ENCODE data around the gene DNAAF5. TPM values are rescaled to one million over a fixed set of nuclear protein-coding genes. Genes with fewer than 3 reads are reported as not detected.

The DNAAF5 gene
- polyA plus RNA-seq, 1 of the 3 experiments (the other 2 are of a cell fraction) = 58.5 TPM

DNA sequence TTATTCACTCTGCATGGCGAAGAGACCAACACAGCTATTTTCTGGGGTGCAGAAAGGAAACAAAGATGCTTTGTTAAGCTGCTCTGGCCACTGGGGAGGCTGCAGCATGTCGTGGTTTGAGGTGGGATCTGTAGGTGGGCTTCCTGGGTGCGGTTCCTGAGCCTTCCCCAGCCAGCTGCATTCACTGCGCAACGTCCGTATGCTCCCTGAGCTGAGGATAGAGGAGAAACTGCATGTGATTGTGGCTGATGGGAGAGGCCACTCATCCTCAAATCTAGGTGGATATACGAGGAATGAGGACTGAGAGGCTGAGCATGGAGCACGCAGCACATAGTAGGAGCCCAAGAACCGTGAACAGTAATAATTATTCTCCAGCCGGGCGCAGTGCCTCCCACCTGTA is 9.9 kb upstream of the DNAAF5 start:
- no peaks in the 10 kb centered on the region for H4K20me1 ChIP-seq (ENCODE audit: insufficient read depth)
- CTCF ChIA-PET = interaction anchor here (2.3 kb wide), 1 partner anchor 10 kb away, joined by 5 read pairs; the partner anchor contains the start of genes DNAAF5 and PRKAR1B
- TF ChIP-seq, protein P1, sequence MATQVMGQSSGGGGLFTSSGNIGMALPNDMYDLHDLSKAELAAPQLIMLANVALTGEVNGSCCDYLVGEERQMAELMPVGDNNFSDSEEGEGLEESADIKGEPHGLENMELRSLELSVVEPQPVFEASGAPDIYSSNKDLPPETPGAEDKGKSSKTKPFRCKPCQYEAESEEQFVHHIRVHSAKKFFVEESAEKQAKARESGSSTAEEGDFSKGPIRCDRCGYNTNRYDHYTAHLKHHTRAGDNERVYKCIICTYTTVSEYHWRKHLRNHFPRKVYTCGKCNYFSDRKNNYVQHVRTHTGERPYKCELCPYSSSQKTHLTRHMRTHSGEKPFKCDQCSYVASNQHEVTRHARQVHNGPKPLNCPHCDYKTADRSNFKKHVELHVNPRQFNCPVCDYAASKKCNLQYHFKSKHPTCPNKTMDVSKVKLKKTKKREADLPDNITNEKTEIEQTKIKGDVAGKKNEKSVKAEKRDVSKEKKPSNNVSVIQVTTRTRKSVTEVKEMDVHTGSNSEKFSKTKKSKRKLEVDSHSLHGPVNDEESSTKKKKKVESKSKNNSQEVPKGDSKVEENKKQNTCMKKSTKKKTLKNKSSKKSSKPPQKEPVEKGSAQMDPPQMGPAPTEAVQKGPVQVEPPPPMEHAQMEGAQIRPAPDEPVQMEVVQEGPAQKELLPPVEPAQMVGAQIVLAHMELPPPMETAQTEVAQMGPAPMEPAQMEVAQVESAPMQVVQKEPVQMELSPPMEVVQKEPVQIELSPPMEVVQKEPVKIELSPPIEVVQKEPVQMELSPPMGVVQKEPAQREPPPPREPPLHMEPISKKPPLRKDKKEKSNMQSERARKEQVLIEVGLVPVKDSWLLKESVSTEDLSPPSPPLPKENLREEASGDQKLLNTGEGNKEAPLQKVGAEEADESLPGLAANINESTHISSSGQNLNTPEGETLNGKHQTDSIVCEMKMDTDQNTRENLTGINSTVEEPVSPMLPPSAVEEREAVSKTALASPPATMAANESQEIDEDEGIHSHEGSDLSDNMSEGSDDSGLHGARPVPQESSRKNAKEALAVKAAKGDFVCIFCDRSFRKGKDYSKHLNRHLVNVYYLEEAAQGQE (IDR thresholded peaks at IDR 0.05; ENCODE audit: low read depth, low read length) = no peak
- H3K4me2 ChIP-seq = no peak overlapping the region
- H3K79me2 ChIP-seq (ENCODE audit: insufficient read depth) = no peaks in the 10 kb centered on the region
- WGBS (ENCODE audit: low lambda C conversion rate) = 97% methylated on average over 11 of the region's 11 CpGs
- H3K4me1 ChIP-seq (ENCODE audit: control insufficient read depth in 1 of 2, insufficient read depth in 2 of 2, low read depth in 1 of 2, low read length in 1 of 2) = peaks cover 0 to 5% of the 10 kb centered on the region in 2 experiments; a peak in 2 of 4 replicates
- H3K9ac ChIP-seq = no peak overlapping the region
- no peak for DNase-seq
- POLR2A ChIA-PET = interaction anchor here (0.9 to 1.1 kb wide), 2 partner anchors 9 to 51 kb away, joined by 3 read pairs; no protein-coding TSS in a partner anchor
- H3K27me3 ChIP-seq (ENCODE audit: insufficient read depth) = no peaks in the 10 kb centered on the region
- H3K4me3 ChIP-seq (ENCODE audit: low read depth in 2 of 2, low read length in 1 of 2) = no peak overlapping the region
- H3K9me3 ChIP-seq = no peaks in the 10 kb centered on the region
- H3K9me2 ChIP-seq = no peaks in the 10 kb centered on the region
- no peaks in the 10 kb centered on the region for H3K36me3 ChIP-seq (replicated peaks in 1 of 2; ENCODE audit: control insufficient read depth in 1 of 2, insufficient read depth in 2 of 2, low read length in 1 of 2)
- H3K27ac ChIP-seq (ENCODE audit: low read depth in 2 of 2, low read length in 1 of 2) = no peak overlapping the region
- no peaks in the 10 kb centered on the region for H3F3A ChIP-seq (replicated peaks; ENCODE audit: insufficient read depth)
- no peak overlapping the region for H2AFZ ChIP-seq (ENCODE audit: low read depth)

DNA sequence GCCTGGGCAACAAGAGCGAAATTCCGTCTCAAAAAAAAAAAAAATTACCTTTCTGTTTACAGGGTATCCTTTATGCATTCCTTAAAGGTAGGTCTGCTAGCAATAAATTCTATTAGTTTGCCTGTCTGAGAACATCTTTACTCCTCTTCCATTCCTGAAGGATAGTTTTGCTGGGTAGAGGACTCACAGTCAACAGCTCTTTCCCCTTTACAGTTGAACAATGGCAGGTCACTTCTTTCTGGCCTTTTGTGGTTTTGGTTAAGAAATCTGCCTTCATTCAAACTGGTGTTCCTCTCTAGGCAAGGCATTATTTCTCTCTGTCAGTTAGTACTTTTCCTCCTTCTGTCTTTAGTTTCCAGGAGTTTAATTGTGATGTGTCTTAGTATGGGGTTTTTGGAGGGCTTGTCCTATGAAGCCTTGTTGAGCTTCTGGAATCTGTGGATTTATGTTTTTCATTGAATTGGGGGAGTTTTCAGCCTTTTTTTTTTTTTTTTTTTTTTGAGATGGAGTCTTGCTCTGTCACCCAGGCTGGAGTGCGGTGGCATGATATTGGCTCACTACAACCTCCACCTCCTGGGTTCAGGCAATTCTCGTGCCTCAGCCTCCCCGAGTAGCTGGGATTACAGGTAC is 4.8 kb upstream of the DNAAF5 start:
- H3K27ac ChIP-seq (ENCODE audit: low read depth in 2 of 2, low read length in 1 of 2) = no peak overlapping the region
- TF ChIP-seq YY1 (IDR thresholded peaks at IDR 0.05; ENCODE audit: low read depth) (no peak), EP300 (IDR thresholded peaks at IDR 0.05; ENCODE audit: borderline replicate concordance in 1 of 2, low read depth in 1 of 2, low read length in 1 of 2) (no peak), FOXM1 (IDR thresholded peaks at IDR 0.05; ENCODE audit: low read depth) (no peak), TCF12 (IDR thresholded peaks at IDR 0.05) (no peak), SMC3 (IDR thresholded peaks at IDR 0.05; ENCODE audit: low read depth, low read length) (no peak), JUND (IDR thresholded peaks at IDR 0.05) (no peak), TEAD4 (IDR thresholded peaks at IDR 0.05; ENCODE audit: borderline replicate concordance, insufficient read depth) (no peak), FOSL2 (IDR thresholded peaks at IDR 0.05; ENCODE audit: borderline replicate concordance, low read depth) (no peak), NRF1 (IDR thresholded peaks at IDR 0.05; ENCODE audit: low read depth, low read length) (no peak), MEF2A (IDR thresholded peaks at IDR 0.05; ENCODE audit: borderline replicate concordance, low read depth) (no peak), RXRA (IDR thresholded peaks at IDR 0.05; ENCODE audit: borderline replicate concordance, low read depth) (no peak), GATA2 (CRISPR knock-in tag; IDR thresholded peaks at IDR 0.05) (no peak), EZH2phosphoT487 (IDR thresholded peaks at IDR 0.05; ENCODE audit: borderline replicate concordance, low read depth) (no peak), FOXJ3 (CRISPR knock-in tag; IDR thresholded peaks at IDR 0.05) (no peak), RAD21 (IDR thresholded peaks at IDR 0.05; ENCODE audit: low read length) (no peak)
- TF ChIP-seq, protein P2, sequence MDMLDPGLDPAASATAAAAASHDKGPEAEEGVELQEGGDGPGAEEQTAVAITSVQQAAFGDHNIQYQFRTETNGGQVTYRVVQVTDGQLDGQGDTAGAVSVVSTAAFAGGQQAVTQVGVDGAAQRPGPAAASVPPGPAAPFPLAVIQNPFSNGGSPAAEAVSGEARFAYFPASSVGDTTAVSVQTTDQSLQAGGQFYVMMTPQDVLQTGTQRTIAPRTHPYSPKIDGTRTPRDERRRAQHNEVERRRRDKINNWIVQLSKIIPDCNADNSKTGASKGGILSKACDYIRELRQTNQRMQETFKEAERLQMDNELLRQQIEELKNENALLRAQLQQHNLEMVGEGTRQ (IDR thresholded peaks at IDR 0.05; ENCODE audit: borderline replicate concordance, low read depth, low read length) = no peak
- TF ChIP-seq, protein P3, sequence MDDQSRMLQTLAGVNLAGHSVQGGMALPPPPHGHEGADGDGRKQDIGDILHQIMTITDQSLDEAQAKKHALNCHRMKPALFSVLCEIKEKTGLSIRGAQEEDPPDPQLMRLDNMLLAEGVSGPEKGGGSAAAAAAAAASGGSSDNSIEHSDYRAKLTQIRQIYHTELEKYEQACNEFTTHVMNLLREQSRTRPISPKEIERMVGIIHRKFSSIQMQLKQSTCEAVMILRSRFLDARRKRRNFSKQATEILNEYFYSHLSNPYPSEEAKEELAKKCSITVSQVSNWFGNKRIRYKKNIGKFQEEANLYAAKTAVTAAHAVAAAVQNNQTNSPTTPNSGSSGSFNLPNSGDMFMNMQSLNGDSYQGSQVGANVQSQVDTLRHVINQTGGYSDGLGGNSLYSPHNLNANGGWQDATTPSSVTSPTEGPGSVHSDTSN (IDR thresholded peaks at IDR 0.05) = no peak
- TF ChIP-seq, protein P4, sequence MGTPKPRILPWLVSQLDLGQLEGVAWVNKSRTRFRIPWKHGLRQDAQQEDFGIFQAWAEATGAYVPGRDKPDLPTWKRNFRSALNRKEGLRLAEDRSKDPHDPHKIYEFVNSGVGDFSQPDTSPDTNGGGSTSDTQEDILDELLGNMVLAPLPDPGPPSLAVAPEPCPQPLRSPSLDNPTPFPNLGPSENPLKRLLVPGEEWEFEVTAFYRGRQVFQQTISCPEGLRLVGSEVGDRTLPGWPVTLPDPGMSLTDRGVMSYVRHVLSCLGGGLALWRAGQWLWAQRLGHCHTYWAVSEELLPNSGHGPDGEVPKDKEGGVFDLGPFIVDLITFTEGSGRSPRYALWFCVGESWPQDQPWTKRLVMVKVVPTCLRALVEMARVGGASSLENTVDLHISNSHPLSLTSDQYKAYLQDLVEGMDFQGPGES (IDR thresholded peaks at IDR 0.05; ENCODE audit: low read depth, low read length) = no peak
- 96% methylated on average over 5 of the region's 5 CpGs for WGBS (ENCODE audit: low lambda C conversion rate)
- no peaks in the 10 kb centered on the region for H3K9me2 ChIP-seq
- no peaks in the 10 kb centered on the region for H3K9me3 ChIP-seq
- CTCF ChIA-PET = interaction anchor here (1.3 kb wide), 2 partner anchors 9 to 53 kb away, joined by 3 read pairs; no protein-coding TSS in a partner anchor
- no peaks in the 10 kb centered on the region for H3K27me3 ChIP-seq (ENCODE audit: insufficient read depth)
- H4K20me1 ChIP-seq (ENCODE audit: insufficient read depth) = no peaks in the 10 kb centered on the region
- no peak for DNase-seq
- peaks cover 15% of the 10 kb centered on the region; the same call in 1 of the 2 replicates for H3K79me2 ChIP-seq (ENCODE audit: insufficient read depth)
- no peaks in the 10 kb centered on the region for H3F3A ChIP-seq (replicated peaks; ENCODE audit: insufficient read depth)
- H3K4me1 ChIP-seq (ENCODE audit: control insufficient read depth in 1 of 2, insufficient read depth in 2 of 2, low read depth in 1 of 2, low read length in 1 of 2) = peaks cover 7 to 10% of the 10 kb centered on the region in 2 experiments; a peak in 3 of 4 replicates
- POLR2A ChIA-PET = no interaction called here
- no peak overlapping the region for H3K4me3 ChIP-seq (ENCODE audit: low read depth in 2 of 2, low read length in 1 of 2)
- H3K9ac ChIP-seq = no peak overlapping the region
- peaks cover 0 to 11% of the 10 kb centered on the region in 2 experiments for H3K36me3 ChIP-seq (replicated peaks in 1 of 2; ENCODE audit: control insufficient read depth in 1 of 2, insufficient read depth in 2 of 2, low read length in 1 of 2)
- no peak overlapping the region for H3K4me2 ChIP-seq
- H2AFZ ChIP-seq (ENCODE audit: low read depth) = no peak overlapping the region
